Measurements from ENCODE around the gene BDKRB1.
A peak's percentile ranks its signal among the peaks of the same experiment; 100 is the strongest.
"Not testable (repeated sequence)": the region's sequence is repeated elsewhere in the genome, so short reads cannot be mapped to it uniquely, and the experiment has no call there.

BDKRB1 gene

DNA sequence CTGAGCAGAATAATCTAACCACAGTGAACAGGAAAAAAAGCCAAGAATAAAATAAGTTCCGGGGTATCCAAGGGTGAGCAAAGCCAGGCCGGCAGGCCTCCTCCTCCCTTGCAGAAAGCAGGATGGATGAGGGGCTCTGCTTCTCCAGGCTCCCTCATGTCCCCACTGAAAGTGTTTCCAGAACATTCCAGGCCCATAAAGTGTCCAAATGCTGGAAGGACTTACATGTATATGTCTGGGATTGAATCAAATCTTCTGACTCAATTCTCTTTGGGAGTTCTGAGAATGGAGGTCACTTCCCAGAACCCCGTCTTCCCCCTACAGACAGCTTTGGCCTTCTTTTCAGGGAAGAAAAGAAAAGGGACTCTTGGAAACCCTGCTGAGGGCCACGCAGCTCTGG, 25.0 kb upstream of the BDKRB1 start:
- DNase-seq, result no peak
- in situ Hi-C loops (cut with HindIII; ENCODE audit: low pct_ligation_motif_present, low pct_unique_long_range_greater_than_20kb, low sequenced_read_pairs), result no loop called here

DNA sequence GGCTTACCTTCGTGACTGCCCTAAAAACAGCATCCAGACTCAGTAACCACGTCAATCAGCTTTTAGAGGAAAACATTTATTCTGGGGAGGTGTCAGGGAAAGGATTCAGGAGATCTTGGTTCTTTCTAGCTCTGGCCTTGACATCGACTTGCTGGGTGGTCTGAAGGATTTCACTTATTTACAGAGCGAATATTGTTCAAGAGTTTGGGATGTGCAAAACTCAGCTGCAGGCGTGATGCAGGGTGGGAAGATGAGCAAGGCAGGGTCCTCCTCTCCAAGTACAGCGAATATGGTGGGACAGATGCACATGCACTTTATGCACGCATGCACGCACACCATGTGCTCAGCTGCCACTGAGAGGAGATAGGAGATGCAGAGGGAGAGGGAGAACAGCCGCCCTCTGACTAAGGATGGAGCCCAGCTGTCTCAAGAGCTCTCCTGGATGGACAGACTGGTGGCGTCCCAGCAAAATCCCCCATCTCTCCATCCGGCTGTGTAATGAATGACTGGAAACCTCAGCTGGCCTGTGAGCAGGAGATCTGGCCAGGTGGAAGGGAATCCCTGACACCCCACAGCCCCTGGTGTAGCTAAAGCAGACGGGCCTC, 24.4 kb upstream of the BDKRB1 start:
- in situ Hi-C loops (cut with HindIII; ENCODE audit: low pct_ligation_motif_present, low pct_unique_long_range_greater_than_20kb, low sequenced_read_pairs), result no loop called here
- no peak for DNase-seq

DNA sequence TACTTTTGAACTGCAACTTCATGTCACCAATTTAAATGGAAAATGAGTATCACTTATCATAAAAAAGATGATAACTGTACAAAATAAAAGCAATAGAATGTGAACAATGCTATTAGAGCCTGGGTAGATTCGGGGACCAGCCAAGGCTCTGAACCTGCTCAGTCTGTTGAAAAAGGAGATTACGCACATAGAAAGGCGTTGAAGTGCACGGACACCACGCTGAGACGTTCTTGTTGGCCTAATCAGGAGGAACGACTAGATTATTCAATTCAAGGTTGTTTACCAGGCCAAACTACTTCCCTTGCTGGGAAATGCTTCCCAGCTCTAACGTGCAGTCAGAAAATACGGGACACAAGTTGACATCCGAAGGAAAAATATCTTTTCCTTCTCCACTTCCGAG, 23.5 kb upstream of the BDKRB1 start:
- DNase-seq, result no peak
- in situ Hi-C loops (cut with HindIII; ENCODE audit: low pct_ligation_motif_present, low pct_unique_long_range_greater_than_20kb, low sequenced_read_pairs), result no loop called here

DNA sequence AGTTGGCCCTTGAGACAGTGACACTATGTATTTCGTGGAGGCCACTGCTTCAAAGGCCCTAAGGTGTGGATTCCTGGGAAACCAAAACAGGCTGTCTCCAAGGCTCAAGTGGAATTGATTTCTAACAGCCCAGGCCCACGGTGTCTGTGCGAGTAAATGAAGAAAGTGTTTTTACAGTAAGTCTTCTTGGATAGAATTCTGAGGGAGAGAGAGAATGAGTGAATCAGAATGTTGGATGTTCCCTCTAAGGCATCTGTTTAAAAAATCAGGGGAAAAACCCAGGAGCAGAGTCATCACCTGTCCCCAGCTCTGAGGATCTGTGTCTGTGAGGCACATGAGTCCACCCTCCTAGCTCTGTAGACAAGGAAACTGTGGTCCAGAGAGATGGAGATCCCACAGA, 22.3 kb upstream of the BDKRB1 start:
- in situ Hi-C loops (cut with HindIII; ENCODE audit: low pct_ligation_motif_present, low pct_unique_long_range_greater_than_20kb, low sequenced_read_pairs), result no loop called here
- no peak for DNase-seq

DNA sequence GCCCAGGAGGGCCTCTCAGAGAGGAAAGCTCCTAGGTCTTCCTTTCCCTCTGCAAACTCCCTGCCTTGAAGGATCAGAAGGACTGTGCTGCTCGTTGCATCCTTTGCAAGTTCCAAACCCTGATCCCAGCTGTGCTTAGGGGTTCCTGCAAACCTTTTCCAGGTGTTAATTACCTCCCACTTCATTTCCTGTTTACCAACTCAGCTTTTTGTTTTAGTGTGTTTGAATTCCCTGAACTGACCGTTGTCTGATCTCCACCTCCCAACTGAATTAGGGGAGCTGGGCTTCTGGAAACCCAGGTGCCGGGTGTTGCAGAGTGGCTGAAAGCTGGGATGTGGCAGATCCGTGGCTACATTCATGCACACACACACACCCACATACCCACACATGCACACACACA, 20.6 kb upstream of the BDKRB1 start:
- no peak for DNase-seq
- in situ Hi-C loops (cut with HindIII; ENCODE audit: low pct_ligation_motif_present, low pct_unique_long_range_greater_than_20kb, low sequenced_read_pairs), result no loop called here

DNA sequence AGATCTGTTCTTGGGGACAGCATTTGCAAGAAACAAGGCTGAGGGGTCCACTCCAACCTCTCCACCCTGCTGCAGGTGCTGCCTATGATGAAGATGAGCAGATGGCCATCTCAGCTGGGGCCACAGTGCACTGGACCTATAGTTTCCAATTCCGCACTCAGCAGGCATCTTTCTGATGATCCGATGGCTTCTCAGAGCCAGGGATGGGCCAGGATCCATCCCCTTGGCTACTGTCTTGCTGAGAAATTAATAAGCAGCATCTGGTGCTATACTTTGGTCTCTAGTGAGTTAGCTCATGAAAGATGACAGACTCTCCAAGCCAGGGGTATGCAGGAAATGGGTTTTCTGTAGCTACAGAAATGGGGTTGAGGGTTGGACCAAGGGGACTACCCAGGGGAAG, 18.4 kb upstream of the BDKRB1 start:
- in situ Hi-C loops (cut with HindIII; ENCODE audit: low pct_ligation_motif_present, low pct_unique_long_range_greater_than_20kb, low sequenced_read_pairs), result no loop called here
- DNase-seq, result no peak

DNA sequence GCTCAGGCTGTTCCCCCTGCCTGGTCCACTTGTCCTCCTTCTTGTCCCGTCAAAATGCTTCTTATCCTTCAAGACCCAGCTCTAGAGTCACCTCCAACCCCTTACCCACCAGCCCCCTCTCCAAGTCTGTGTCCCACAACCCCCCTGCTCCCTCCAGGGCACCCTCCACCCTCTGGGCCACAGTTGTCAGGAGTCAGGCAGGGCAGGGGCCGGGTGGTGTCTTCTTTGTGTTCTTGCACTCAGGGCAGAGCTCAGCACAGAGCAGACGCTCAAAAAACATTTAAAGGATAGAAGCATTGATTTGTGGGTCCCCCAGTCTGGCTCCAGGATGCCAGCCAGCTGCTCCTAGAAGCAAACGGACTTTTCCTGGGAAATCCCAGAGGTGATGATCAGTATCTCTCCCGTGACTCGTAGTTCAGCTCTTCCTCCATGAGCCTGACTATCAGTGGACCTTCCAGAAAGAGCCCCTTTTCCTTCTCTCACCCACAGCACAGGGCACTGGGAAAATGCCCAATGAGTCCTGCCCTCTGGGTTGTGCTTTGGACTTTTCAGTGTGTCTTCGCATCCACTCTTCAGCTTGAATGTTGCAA, 17.2 kb upstream of the BDKRB1 start:
- in situ Hi-C loops (cut with HindIII; ENCODE audit: low pct_ligation_motif_present, low pct_unique_long_range_greater_than_20kb, low sequenced_read_pairs), result no loop called here
- no peak for DNase-seq

DNA sequence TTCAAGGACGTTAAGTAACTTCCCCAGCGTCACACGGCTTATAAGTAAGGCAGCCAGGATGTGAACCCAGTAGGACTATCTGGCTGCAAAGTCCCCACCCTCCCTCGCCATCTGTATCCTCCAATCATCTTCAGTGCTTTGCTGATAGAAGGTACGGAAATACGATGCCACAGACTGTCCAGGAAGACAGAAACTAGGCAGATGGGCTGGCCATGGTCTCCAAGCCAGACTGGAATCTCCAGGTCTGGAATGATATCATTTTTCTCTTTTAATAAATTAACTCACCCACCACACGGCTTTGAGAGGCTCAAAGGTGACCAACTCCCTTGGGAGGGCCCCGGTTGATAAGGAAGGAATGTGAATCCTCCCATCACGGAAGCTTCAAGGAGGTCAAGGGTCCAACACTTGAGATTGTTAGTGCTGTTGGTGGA, 16.3 kb upstream of the BDKRB1 start:
- in situ Hi-C loops (cut with HindIII; ENCODE audit: low pct_ligation_motif_present, low pct_unique_long_range_greater_than_20kb, low sequenced_read_pairs), result no loop called here
- no peak for DNase-seq

DNA sequence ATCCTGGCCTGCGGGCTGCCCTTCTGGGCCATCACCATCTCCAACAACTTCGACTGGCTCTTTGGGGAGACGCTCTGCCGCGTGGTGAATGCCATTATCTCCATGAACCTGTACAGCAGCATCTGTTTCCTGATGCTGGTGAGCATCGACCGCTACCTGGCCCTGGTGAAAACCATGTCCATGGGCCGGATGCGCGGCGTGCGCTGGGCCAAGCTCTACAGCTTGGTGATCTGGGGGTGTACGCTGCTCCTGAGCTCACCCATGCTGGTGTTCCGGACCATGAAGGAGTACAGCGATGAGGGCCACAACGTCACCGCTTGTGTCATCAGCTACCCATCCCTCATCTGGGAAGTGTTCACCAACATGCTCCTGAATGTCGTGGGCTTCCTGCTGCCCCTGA, 15.4 kb upstream of the BDKRB1 start:
- in situ Hi-C loops (cut with HindIII; ENCODE audit: low pct_ligation_motif_present, low pct_unique_long_range_greater_than_20kb, low sequenced_read_pairs), result no loop called here
- DNase-seq, result no peak

DNA sequence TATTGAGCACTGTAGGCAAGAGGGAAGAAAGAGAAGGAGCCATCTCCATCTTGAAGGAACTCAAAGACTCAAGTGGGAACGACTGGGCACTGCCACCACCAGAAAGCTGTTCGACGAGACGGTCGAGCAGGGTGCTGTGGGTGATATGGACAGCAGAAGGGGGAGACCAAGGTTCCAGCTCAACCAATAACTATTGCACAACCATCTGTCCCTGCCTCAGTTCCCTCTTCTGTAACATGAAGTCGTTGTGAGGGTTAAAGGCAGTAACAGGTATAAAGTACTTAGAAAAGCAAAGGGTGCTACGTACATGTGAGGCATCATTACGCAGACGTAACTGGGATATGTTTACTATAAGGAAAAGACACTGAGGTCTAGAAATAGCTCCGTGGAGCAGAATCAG, 13.9 kb upstream of the BDKRB1 start:
- no peak for DNase-seq
- in situ Hi-C loops (cut with HindIII; ENCODE audit: low pct_ligation_motif_present, low pct_unique_long_range_greater_than_20kb, low sequenced_read_pairs), result no loop called here

DNA sequence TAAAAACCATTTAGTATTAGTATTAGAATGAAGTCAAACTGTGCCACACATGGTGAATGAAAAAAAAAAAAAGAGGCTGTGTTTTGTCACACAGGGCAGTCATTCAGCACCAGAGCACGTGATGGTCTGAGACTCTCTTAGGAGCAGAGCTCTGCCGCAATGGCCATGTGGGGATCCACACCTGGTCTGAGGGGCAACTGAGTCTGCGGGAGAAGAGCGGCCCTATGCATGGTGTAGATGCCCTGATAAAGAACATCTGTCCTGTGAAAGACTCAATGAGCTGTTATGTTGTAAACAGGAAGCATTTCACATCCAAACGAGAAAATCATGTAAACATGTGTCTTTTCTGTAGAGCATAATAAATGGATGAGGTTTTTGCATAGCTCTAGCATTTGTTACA, 12.2 kb upstream of the BDKRB1 start:
- in situ Hi-C loops (cut with HindIII; ENCODE audit: low pct_ligation_motif_present, low pct_unique_long_range_greater_than_20kb, low sequenced_read_pairs), result no loop called here
- no peak for DNase-seq

DNA sequence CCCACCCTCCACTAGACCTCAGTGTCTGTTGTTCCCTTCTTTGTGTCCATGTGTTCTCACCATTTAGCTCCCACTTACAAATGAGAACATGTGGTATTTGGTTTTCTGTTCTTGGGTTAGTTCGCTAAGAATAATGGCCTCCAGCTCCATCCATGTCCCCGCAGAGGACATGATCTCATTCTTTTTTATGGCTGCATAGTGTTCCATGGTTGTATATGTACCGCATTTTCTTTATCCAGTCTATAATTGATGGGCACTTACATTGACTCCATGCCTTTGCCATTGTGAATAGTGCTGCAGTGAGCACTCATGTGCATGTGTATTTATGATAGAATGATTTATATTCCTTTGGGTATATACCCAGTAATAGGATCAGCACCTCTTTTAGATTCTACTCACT, 10.9 kb upstream of the BDKRB1 start:
- in situ Hi-C loops (cut with HindIII; ENCODE audit: low pct_ligation_motif_present, low pct_unique_long_range_greater_than_20kb, low sequenced_read_pairs); DNase-seq: not testable (repeated sequence)

DNA sequence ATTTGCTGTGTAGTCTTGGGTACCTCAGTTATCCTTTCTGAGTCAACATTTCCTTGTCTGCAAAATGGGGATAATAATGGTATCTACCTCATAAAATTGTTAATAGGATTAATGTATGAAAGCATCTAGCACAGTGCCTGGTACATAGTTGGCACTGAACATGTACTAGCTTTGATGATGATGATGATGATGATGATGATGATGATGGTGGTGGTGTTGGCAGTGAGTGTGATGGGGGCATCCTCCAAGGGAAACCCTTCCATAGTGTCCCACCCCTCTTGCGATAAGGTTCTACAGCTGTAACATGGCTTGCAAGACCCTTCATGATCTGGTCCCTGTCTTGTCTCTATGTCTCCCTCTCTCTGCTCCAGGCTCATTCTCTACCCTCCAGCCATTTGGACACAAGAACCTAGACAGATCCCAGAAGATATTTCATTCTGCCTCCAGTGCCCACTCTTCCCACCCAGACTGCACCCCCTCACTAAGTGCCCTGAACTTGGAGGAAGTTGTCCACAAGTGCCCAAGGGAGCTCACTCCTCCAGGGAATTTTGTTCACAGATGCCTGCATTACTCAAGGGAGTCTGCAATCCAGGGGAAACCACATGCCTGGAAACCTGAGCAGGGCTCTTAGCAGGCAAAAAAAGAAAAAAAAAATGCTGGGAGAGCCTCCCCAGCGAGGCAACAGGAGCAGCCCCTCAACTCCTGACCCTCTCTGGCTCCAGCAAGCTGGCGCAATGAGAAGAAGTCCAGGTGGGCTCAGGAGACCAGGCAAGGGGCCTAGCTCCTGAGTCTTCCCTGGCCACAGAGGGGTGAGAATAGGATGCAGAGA, 10.1 kb upstream of the BDKRB1 start:
- no peak for DNase-seq
- in situ Hi-C loops (cut with HindIII; ENCODE audit: low pct_ligation_motif_present, low pct_unique_long_range_greater_than_20kb, low sequenced_read_pairs), result no loop called here

DNA sequence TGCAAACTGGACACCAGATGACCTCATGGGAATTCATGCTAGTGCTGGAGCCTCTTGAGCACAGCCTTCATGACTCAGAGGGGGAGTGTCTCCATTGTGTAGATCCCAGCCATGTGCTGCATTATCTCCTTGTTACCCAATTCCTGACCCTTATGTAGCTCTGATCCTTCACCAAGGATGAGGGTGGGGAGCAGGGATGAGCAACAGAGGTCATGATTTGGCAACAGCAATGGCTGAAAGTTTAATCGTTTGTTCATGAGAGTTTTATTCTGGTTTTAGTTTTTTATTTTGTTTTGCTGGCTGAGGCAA, 9.5 kb upstream of the BDKRB1 start:
- peak; percentile 67 for DNase-seq
- in situ Hi-C loops (cut with HindIII; ENCODE audit: low pct_ligation_motif_present, low pct_unique_long_range_greater_than_20kb, low sequenced_read_pairs), result no loop called here

DNA sequence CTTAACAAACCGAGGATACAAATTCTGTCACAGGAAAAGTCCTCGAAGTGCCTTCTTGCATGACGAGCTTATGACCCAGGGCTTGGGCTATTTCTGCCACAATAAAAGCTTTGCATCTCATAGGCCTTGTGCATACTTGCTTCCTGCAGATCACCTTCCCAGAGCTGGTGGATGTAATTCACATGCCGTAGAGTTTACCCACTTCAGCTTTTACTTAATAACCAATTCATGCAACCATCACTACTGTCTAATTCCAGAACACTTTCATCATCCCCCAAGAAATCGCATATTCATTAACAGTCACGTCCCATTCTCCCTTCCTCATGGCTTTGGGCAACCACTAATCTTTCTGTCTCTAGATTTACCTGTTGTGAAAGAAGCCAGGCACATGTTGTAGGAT, 9.0 kb upstream of the BDKRB1 start:
- in situ Hi-C loops (cut with HindIII; ENCODE audit: low pct_ligation_motif_present, low pct_unique_long_range_greater_than_20kb, low sequenced_read_pairs), result no loop called here
- no peak for DNase-seq

DNA sequence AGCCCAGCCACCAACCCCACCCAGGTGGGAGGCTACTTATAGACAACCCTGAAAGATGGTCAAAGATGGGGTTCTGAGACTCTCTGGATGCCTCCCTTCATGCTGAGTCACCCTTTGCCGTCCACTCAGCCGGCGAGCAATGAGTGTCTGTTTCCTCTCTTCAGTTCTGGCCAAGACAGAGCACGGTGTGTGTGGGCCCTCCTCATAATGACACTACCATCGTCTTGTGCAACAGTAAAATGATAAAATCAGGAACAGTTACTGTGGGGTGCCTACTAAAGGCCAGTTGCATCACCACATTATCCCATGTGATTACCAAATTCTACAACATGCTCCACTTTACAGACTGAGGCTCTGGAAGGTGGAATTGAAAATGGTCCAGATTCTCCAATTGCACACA, 7.0 kb upstream of the BDKRB1 start:
- no peak for DNase-seq
- in situ Hi-C loops (cut with HindIII; ENCODE audit: low pct_ligation_motif_present, low pct_unique_long_range_greater_than_20kb, low sequenced_read_pairs), result no loop called here

DNA sequence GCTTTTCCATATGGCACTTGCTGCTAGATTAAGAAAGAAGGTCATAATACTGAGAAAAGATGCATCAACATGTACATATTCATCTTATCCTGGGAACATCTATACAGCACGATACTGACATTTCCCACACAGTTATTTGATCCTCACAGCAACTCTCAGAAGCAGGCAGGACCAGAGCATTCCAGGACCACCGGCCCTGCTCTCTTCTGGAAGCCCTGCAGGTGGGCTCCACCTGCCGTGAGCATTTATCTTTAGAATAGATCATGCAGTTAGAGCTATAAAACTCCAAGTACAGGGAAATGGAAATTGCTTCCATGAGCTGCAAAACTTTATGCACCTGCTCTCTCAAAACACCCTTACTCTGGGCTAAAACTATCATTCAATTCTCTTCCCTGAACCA, 5.5 kb upstream of the BDKRB1 start:
- in situ Hi-C loops (cut with HindIII; ENCODE audit: low pct_ligation_motif_present, low pct_unique_long_range_greater_than_20kb, low sequenced_read_pairs), result no loop called here

DNA sequence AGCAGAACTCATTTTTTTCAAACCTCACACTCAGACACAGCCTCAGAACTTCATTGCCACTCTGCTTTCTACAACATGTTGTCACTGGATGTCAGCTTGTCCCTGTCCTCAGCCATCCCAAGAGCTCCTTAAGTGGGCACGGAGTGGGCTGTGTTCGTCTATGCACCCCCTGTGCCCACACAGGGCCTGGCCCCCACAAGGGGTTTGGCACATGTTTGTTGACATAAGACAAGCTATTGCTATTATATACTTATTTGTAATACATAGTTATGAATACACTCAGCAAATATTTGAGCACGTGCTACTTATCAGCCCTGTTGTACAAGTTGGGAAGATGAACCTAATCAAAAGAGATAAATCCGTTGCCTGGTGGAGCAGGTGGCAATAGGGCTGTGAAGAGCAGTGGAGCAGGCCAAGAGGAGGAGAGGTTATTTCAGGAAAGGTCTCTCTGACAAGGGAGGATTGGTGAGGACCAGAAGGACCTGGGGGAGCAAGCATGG, 4.3 kb upstream of the BDKRB1 start:
- in situ Hi-C loops (cut with HindIII; ENCODE audit: low pct_ligation_motif_present, low pct_unique_long_range_greater_than_20kb, low sequenced_read_pairs), result no loop called here
- no peak for DNase-seq

More for the DNA sequence above, 5.5 kb upstream of the BDKRB1 start:
- no peak for DNase-seq

DNA sequence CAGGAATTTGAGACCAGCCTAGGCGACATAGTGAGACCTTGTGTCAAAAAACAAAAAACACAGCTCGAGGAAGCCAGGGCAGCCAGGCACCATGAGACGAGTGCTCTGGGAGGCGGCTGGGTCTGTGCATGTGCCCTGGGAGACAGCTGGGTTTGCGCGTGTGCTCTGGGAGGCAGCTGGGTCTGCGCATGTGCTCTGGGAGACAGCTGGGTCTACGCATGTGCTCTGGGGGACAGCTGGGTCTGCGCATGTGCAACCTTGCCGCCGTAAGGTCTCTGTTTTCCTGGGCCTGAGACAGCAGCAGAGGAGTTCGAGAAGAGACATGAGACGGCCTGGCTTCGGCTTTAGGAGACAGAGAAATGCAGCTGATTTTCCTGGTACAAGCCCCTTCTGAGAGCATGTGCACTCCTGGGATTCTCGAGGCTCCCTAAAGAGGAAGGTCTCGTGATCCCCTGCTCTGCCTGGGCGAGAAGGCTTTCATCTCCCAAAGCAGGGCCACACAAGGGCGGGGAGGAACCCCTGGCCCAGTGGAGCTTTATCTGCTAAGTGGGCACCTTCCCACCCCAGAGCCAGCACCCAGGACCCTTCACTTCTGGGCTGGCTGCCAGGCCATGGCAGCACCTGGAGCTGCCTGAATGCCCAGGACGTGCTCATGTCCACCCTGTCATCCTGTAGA, 3.5 kb upstream of the BDKRB1 start:
- in situ Hi-C loops (cut with HindIII; ENCODE audit: low pct_ligation_motif_present, low pct_unique_long_range_greater_than_20kb, low sequenced_read_pairs), result no loop called here
- DNase-seq, result no peak

Measured in ACHN (cell line).